ENCODE results near the gene KANK3.
"Not testable (repeated sequence)": the region's sequence is repeated elsewhere in the genome, so short reads cannot be mapped to it uniquely, and the experiment has no call there.

KANK3 gene

GRCh38 chr19:8352134-8352827 lies 9.2 kb upstream of the KANK3 start:
- H3K4me3 ChIP-seq (ENCODE audit: low read depth, low read length), result peak overlapping the region; percentile 26
- DNase-seq (ENCODE audit: low read depth), result peak; percentile 56
- TF ChIP-seq CTCF (conservative IDR thresholded peaks at IDR 0.05; ENCODE audit: low read depth, low read length), result no peak

- H3K4me3 ChIP-seq (ENCODE audit: low read depth, low read length); DNase-seq (ENCODE audit: low read depth): not testable (repeated sequence)
Measured at GRCh38 chr19:8349629-8350372, 6.7 kb upstream of the KANK3 start.

GRCh38 chr19:8343483-8343844 lies 402 bp upstream of the KANK3 start:
- no peak for TF ChIP-seq CTCF (conservative IDR thresholded peaks at IDR 0.05; ENCODE audit: low read depth, low read length)
- peak overlapping the region; percentile 53 for H3K4me3 ChIP-seq (ENCODE audit: low read depth, low read length)
- no peak for DNase-seq (ENCODE audit: low read depth)

- no peak for TF ChIP-seq CTCF (conservative IDR thresholded peaks at IDR 0.05; ENCODE audit: low read depth, low read length)
- no peak for DNase-seq (ENCODE audit: low read depth)
- H3K4me3 ChIP-seq (ENCODE audit: low read depth, low read length), result no peak overlapping the region
Measured at GRCh38 chr19:8342316-8342683, 762 bp downstream of the KANK3 start.

- DNase-seq (ENCODE audit: low read depth); H3K4me3 ChIP-seq (ENCODE audit: low read depth, low read length): not testable (repeated sequence)
Measured at GRCh38 chr19:8341504-8341903, 1.6 kb downstream of the KANK3 start.

GRCh38 chr19:8340341-8341096 lies 2.5 kb downstream of the KANK3 start:
- TF ChIP-seq CTCF (conservative IDR thresholded peaks at IDR 0.05; ENCODE audit: low read depth, low read length), result peak; percentile 42

GRCh38 chr19:8338835-8339234 lies 4.2 kb downstream of the KANK3 start:
- no peak for DNase-seq (ENCODE audit: low read depth)
- TF ChIP-seq CTCF (conservative IDR thresholded peaks at IDR 0.05; ENCODE audit: low read depth, low read length), result no peak
- H3K4me3 ChIP-seq (ENCODE audit: low read depth, low read length), result no peak overlapping the region

More at GRCh38 chr19:8340341-8341096, 2.5 kb downstream of the KANK3 start:
- no peak overlapping the region for H3K4me3 ChIP-seq (ENCODE audit: low read depth, low read length)
- no peak for DNase-seq (ENCODE audit: low read depth)
